SK-MEL-5 (cell line): Measurements from ENCODE around the gene COL4A2. TPM values are rescaled to one million over a fixed set of nuclear protein-coding genes. Genes with fewer than 3 reads are reported as not detected.

Experiments used
- DNase-seq: peaks from one replicate; pipeline ENCODE4 v3.0.0-alpha.2; 2016; ENCODE audit warnings: low read depth, low spot score
- in situ Hi-C: cut with HindIII; loops from 2 replicates; pipeline ENCODE4 v1.10.0; 2016; ENCODE audit warnings: low sequenced_read_pairs, high pct_unique_total_duplicates, low pct_unique_long_range_greater_than_20kb
- total RNA-seq: library from RNA; depleted of rRNA; stranded (reverse); fragments of >200 nt; shearing (Covaris generic); gene quantifications from 2 replicates; pipeline ENCODE4 v1.2.3, GENCODE V29; 2014

Gene COL4A2
- total RNA-seq, 1 experiment from 2014 or later, result 23.4 TPM

GRCh38 chr13:110324026-110324749 lies 17.1 kb downstream of the COL4A2 start:
- in situ Hi-C loops, result no loop called here

DNA sequence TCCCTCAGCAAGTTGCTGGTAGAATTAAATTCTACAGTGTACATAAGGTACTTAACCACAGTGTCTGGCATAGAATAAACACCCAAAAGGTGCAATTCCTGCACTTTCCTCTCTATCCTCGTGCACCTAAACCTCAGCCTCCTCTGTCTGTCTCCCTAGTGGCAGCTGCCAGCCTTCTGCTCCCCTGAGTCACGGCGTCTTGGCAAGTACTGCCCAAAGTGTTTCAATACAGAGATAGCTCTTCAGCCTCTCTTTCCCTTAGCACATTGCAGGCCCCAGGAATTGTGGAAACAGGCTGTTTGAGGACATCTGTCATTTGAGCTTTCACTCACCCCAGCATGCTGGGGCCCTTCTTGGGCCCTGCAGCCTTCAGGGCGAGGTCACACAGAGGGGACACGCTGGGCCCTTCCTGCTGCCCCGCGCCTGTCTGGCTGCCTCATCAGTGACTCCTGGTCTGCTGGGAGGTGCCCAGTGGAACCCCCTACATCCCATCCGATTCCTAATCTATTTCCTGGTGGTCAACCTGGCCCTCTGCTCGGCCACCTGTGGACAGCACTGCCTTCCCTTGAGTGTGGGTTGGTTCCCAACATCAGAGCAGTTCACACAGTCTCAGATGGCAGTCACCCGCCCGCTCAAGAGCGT lies 19.3 kb downstream of the COL4A2 start:
- in situ Hi-C loops, result no loop called here
- no peak for DNase-seq

More at GRCh38 chr13:110324026-110324749, 17.1 kb downstream of the COL4A2 start:
- no peak for DNase-seq

GRCh38 chr13:110327051-110327721 lies 20.1 kb downstream of the COL4A2 start:
- DNase-seq, result no peak
- in situ Hi-C loops, result no loop called here

- no peak for DNase-seq
- in situ Hi-C loops, result no loop called here
These were observed 21.5 kb downstream of the COL4A2 start for GRCh38 chr13:110328573-110328972.

DNA sequence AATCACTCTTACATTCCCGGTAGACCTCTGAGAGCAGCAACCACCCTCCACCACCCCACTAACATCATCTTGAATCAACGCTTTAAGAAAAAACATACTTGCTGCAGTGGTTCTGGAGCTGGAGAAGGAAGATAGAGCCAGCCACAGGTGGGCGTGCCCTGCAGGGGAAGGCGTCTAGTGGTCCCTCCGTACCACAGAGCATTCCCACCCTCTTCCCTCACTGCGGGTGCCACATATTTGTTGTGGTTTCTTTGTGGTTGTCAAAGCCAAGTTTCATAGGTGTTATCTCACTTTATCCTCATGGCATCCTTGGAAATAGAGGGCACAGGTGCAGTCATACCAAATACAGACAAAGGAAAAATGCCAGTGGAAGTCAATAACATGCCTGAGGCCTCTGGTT lies 22.2 kb downstream of the COL4A2 start:
- DNase-seq, result no peak
- in situ Hi-C loops, result no loop called here

GRCh38 chr13:110329798-110330461 lies 22.8 kb downstream of the COL4A2 start:
- no peak for DNase-seq
- in situ Hi-C loops, result no loop called here

GRCh38 chr13:110330491-110331011 lies 23.5 kb downstream of the COL4A2 start:
- in situ Hi-C loops, result no loop called here
- no peak for DNase-seq

GRCh38 chr13:110331362-110331761 lies 24.3 kb downstream of the COL4A2 start:
- DNase-seq, result no peak
- in situ Hi-C loops, result no loop called here

GRCh38 chr13:110332750-110333149 lies 25.7 kb downstream of the COL4A2 start:
- no peak for DNase-seq
- in situ Hi-C loops, result no loop called here

GRCh38 chr13:110333837-110334236 lies 26.8 kb downstream of the COL4A2 start:
- in situ Hi-C loops, result no loop called here

DNA sequence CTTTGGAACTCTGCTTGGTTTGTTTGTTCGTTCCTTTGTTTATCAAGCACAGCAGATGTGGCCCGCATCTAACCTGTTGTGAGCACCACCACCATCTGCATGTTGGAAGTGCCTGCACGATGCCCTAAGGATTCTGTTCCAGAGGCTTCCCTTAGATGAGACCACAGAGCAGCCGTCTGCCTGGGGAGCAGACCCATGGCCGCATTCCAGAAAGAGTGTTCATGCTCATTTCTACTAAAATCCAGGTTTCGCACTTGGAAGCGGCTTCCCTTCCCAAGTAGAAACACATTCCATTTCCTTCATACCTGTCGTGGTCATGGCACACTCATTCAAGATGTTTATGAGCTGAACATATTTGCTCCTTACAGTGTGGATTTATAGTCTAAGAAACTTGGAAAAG lies 27.2 kb downstream of the COL4A2 start:
- in situ Hi-C loops, result no loop called here

More at GRCh38 chr13:110333837-110334236, 26.8 kb downstream of the COL4A2 start:
- no peak for DNase-seq

DNA sequence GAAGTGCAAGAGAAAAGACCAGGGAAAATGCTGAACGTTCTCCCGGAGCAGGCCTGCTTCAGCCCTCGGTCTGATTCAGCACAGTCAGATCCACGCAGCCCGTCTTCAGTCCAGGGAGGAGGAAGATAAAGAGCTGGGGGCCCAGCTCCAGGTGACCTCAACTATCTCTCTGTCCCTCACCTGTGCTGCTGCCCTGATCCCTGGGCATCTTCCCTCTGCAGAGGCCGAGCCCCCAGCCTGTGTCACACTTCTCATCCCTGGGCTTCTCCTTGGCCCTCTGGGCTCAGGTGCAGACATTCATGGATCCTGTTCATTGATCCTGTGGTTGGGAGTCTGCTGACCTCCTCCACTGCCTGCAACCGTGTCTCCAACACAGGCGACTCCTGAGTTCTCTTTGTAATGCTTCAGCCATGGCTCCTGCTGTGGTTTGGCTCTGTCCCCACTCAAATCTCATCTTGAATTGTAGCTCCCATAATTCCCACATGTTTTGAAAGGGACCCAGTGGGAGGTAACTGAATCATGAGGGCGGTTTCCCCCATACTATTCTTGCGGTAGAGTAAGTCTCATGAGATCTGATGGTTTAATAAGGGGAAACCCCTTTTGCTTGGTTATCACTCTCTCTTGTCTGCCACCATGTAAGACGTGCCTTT lies 27.9 kb downstream of the COL4A2 start:
- in situ Hi-C loops, result no loop called here
- DNase-seq, result no peak

More for the DNA sequence above, 27.2 kb downstream of the COL4A2 start:
- no peak for DNase-seq

DNA sequence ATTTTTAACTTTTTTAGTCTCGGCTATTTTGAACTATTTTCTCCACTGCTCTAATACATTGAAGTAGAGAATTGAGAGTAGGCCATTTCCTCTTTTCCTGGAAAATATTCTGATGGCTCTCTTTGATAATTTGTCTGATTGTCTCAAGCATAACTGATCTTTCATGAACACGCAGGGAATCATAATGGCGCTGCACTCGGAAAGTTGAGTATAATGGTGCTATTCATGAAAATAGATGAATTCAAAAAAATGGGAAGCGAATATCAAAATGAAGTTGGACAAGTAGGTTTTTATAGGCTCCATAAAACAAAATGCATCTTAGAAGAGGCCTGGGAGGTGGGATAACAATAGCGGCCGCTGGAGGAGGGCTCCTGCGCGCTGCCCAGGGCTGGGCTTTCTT lies 29.0 kb downstream of the COL4A2 start:
- in situ Hi-C loops, result no loop called here
- DNase-seq, result no peak

- in situ Hi-C loops, result no loop called here
- DNase-seq, result no peak
These were observed 29.6 kb downstream of the COL4A2 start for GRCh38 chr13:110336681-110337080.

GRCh38 chr13:110337247-110337646 lies 30.2 kb downstream of the COL4A2 start:
- in situ Hi-C loops, result no loop called here
- DNase-seq, result no peak

- DNase-seq, result no peak
These were observed 31.5 kb downstream of the COL4A2 start for GRCh38 chr13:110338441-110339101.

GRCh38 chr13:110339263-110339662 lies 32.2 kb downstream of the COL4A2 start:
- in situ Hi-C loops, result no loop called here
- DNase-seq, result no peak

More at GRCh38 chr13:110338441-110339101, 31.5 kb downstream of the COL4A2 start:
- in situ Hi-C loops, result no loop called here
